ENCODE measurements around the gene ZDHHC8. TPM values are rescaled to one million over a fixed set of nuclear protein-coding genes. Genes with fewer than 3 reads are reported as not detected.

The ZDHHC8 gene
- total RNA-seq, 2 experiments from 2014 or later = 44.5 to 44.8 TPM

GRCh38 chr22:20146777-20147176 is 15.2 kb downstream of the ZDHHC8 start:
- H3K4me1 Mint-ChIP-seq (ENCODE audit: low read depth) = peaks cover 5% of the 10 kb centered on the region
- H3K9me3 Mint-ChIP-seq = no peaks in the 10 kb centered on the region
- ATAC-seq (peak; percentile 35), DNase-seq (peak; percentile 20)
- no peak for TF ChIP-seq CTCF (IDR thresholded peaks at IDR 0.05)
- no peaks in the 10 kb centered on the region for H3K36me3 Mint-ChIP-seq (ENCODE audit: low read depth)
- ChIA-PET CTCF (no interaction called here), POLR2A (no interaction called here)
- no peak overlapping the region for H3K4me3 Mint-ChIP-seq
- H3K27ac Mint-ChIP-seq = no peak overlapping the region
- intact Hi-C loops (cut with micrococcal nuclease) = no loop called here
- no peaks in the 10 kb centered on the region for H3K27me3 Mint-ChIP-seq

GRCh38 chr22:20147237-20147988 is 15.8 kb downstream of the ZDHHC8 start:
- H3K27ac Mint-ChIP-seq = no peak overlapping the region
- TF ChIP-seq CTCF (IDR thresholded peaks at IDR 0.05) = no peak
- H3K4me3 Mint-ChIP-seq = no peak overlapping the region
- intact Hi-C loops (cut with micrococcal nuclease) = no loop called here
- H3K27me3 Mint-ChIP-seq = no peaks in the 10 kb centered on the region
- ChIA-PET CTCF (interaction anchor here (1.1 kb wide), 1 partner anchor 10 kb away, joined by 3 read pairs; no protein-coding TSS in a partner anchor), POLR2A (no interaction called here)
- DNase-seq (no peak), ATAC-seq (peak; percentile 52)
- no peaks in the 10 kb centered on the region for H3K36me3 Mint-ChIP-seq (ENCODE audit: low read depth)
- H3K9me3 Mint-ChIP-seq = no peaks in the 10 kb centered on the region
- peaks cover 5% of the 10 kb centered on the region for H3K4me1 Mint-ChIP-seq (ENCODE audit: low read depth)

GRCh38 chr22:20148414-20148813 is 16.8 kb downstream of the ZDHHC8 start:
- ChIA-PET CTCF (interaction anchor here (1.1 kb wide), 1 partner anchor 9 kb away, joined by 3 read pairs; no protein-coding TSS in a partner anchor), POLR2A (no interaction called here)
- no peaks in the 10 kb centered on the region for H3K27me3 Mint-ChIP-seq
- H3K9me3 Mint-ChIP-seq = no peaks in the 10 kb centered on the region
- TF ChIP-seq CTCF (IDR thresholded peaks at IDR 0.05) = no peak
- no peak overlapping the region for H3K27ac Mint-ChIP-seq
- no peak overlapping the region for H3K4me3 Mint-ChIP-seq
- intact Hi-C loops (cut with micrococcal nuclease) = no loop called here
- peaks cover 5% of the 10 kb centered on the region for H3K4me1 Mint-ChIP-seq (ENCODE audit: low read depth)
- H3K36me3 Mint-ChIP-seq (ENCODE audit: low read depth) = no peaks in the 10 kb centered on the region
- no peak for DNase-seq
- ATAC-seq = no peak

GRCh38 chr22:20149257-20150250 is 17.9 kb downstream of the ZDHHC8 start:
- intact Hi-C loops (cut with micrococcal nuclease) = no loop called here
- H3K4me3 Mint-ChIP-seq = no peak overlapping the region
- H3K27ac Mint-ChIP-seq = no peak overlapping the region
- DNase-seq (no peak), ATAC-seq (no peak)
- CTCF ChIA-PET = no interaction called here
- POLR2A ChIA-PET = no interaction called here
- H3K27me3 Mint-ChIP-seq = no peaks in the 10 kb centered on the region
- H3K4me1 Mint-ChIP-seq (ENCODE audit: low read depth) = peaks cover 5% of the 10 kb centered on the region
- H3K36me3 Mint-ChIP-seq (ENCODE audit: low read depth) = no peaks in the 10 kb centered on the region
- no peaks in the 10 kb centered on the region for H3K9me3 Mint-ChIP-seq
- TF ChIP-seq CTCF (IDR thresholded peaks at IDR 0.05) = no peak
